ACC112 (cell line): ENCODE data around the gene NLRP1.
A peak's percentile ranks its signal among the peaks of the same experiment; 100 is the strongest.

ENCODE experiments used
- H2AFZ ChIP-seq: fragments of 200-600 bp; sonication (generic); one replicate; pipeline ENCODE4 v1.6.0; 2017; ENCODE audit warnings: antibody characterized with exemption, low read length; ENCODE audit not compliant: unreplicated experiment
- H3K27ac ChIP-seq: fragments of 200-600 bp; sonication (generic); 2 replicates; pipeline ENCODE4 v1.5.1; 2014; ENCODE audit warnings: low read depth, mild to moderate bottlenecking, antibody characterized with exemption, low read length, moderate library complexity
- H3K27me3 ChIP-seq: fragments of 200-600 bp; sonication (generic); 2 replicates; pipeline ENCODE4 v1.6.1; 2014; ENCODE audit warnings: mild to moderate bottlenecking, antibody characterized with exemption, low read length, moderate library complexity, mixed read lengths; ENCODE audit not compliant: insufficient read depth
- H3K36me3 ChIP-seq: fragments of 200-600 bp; sonication (generic); 2 replicates; pipeline ENCODE4 v1.6.1; 2016; ENCODE audit warnings: mild to moderate bottlenecking, antibody characterized with exemption, low read length, moderate library complexity, mixed read lengths; ENCODE audit not compliant: insufficient read depth
- H3K4me1 ChIP-seq: fragments of 200-600 bp; sonication (generic); one replicate; pipeline ENCODE4 v1.6.1; 2016; ENCODE audit warnings: low read length, mixed read lengths; ENCODE audit not compliant: insufficient read depth, unreplicated experiment, control insufficient read depth
- H3K4me3 ChIP-seq: fragments of 200-600 bp; sonication (generic); 2 replicates; pipeline ENCODE4 v1.5.1; 2014; ENCODE audit warnings: mild to moderate bottlenecking, low read depth, low read length
- H3K79me2 ChIP-seq: fragments of 200-600 bp; sonication (generic); one replicate; pipeline ENCODE4 v1.6.0; 2016; ENCODE audit warnings: low read length; ENCODE audit not compliant: control insufficient read depth, unreplicated experiment, insufficient read depth

Gene NLRP1

GRCh38 chr17:5516060-5516792, 68.1 kb downstream of the NLRP1 start:
- H3K27me3 ChIP-seq: no peaks in the 10 kb centered on the region
- no peak overlapping the region for H2AFZ ChIP-seq
- H3K36me3 ChIP-seq: peaks cover 18% of the 10 kb centered on the region
- no peaks in the 10 kb centered on the region for H3K79me2 ChIP-seq
- peak overlapping the region; percentile 22; the same call in 1 of the 2 replicates for H3K4me3 ChIP-seq
- peak overlapping the region; percentile 91 for H3K27ac ChIP-seq
- peaks cover 19% of the 10 kb centered on the region for H3K4me1 ChIP-seq

GRCh38 chr17:5514976-5515375, 69.3 kb downstream of the NLRP1 start:
- Histone ChIP-seq H3K27ac (no peak overlapping the region), H3K27me3 (no peaks in the 10 kb centered on the region), H3K79me2 (no peaks in the 10 kb centered on the region), H3K4me1 (peaks cover 19% of the 10 kb centered on the region), H2AFZ (no peak overlapping the region), H3K36me3 (peaks cover 18% of the 10 kb centered on the region), H3K4me3 (no peak overlapping the region)

- H3K27ac ChIP-seq: no peak overlapping the region
- no peak overlapping the region for H2AFZ ChIP-seq
- H3K79me2 ChIP-seq: no peaks in the 10 kb centered on the region
- no peak overlapping the region for H3K4me3 ChIP-seq
- peaks cover 31% of the 10 kb centered on the region for H3K4me1 ChIP-seq
- no peaks in the 10 kb centered on the region for H3K27me3 ChIP-seq
- peaks cover 18% of the 10 kb centered on the region for H3K36me3 ChIP-seq
Observed at GRCh38 chr17:5513628-5514027, 70.7 kb downstream of the NLRP1 start.

GRCh38 chr17:5511401-5512225, 72.7 kb downstream of the NLRP1 start:
- H2AFZ ChIP-seq: no peak overlapping the region
- no peak overlapping the region for H3K27ac ChIP-seq
- no peak overlapping the region for H3K4me3 ChIP-seq
- peaks cover 20% of the 10 kb centered on the region for H3K36me3 ChIP-seq
- H3K27me3 ChIP-seq: no peaks in the 10 kb centered on the region
- H3K79me2 ChIP-seq: no peaks in the 10 kb centered on the region
- H3K4me1 ChIP-seq: peaks cover 25% of the 10 kb centered on the region

- Histone ChIP-seq H3K4me1 (peaks cover 19% of the 10 kb centered on the region), H3K27me3 (no peaks in the 10 kb centered on the region), H3K4me3 (no peak overlapping the region), H3K79me2 (no peaks in the 10 kb centered on the region), H3K36me3 (peaks cover 20% of the 10 kb centered on the region), H3K27ac (no peak overlapping the region), H2AFZ (no peak overlapping the region)
Observed at GRCh38 chr17:5510771-5511170, 73.5 kb downstream of the NLRP1 start.

- Histone ChIP-seq H2AFZ (no peak overlapping the region), H3K79me2 (no peaks in the 10 kb centered on the region), H3K36me3 (peaks cover 12% of the 10 kb centered on the region), H3K4me1 (peaks cover 13% of the 10 kb centered on the region), H3K4me3 (no peak overlapping the region), H3K27me3 (no peaks in the 10 kb centered on the region), H3K27ac (peak overlapping the region; percentile 74)
Observed at GRCh38 chr17:5509482-5509881, 74.8 kb downstream of the NLRP1 start.

- Histone ChIP-seq H3K27me3 (no peaks in the 10 kb centered on the region), H3K27ac (peak overlapping the region; percentile 74), H2AFZ (no peak overlapping the region)
Observed at GRCh38 chr17:5508810-5509209, 75.5 kb downstream of the NLRP1 start.

GRCh38 chr17:5506307-5506706, 78.0 kb downstream of the NLRP1 start:
- H3K36me3 ChIP-seq: 0 out of 2 replicates have a peak, but pooled peaks cover 2% of the 10 kb centered on the region
- no peak overlapping the region for H3K27ac ChIP-seq
- H3K27me3 ChIP-seq: no peaks in the 10 kb centered on the region
- H3K4me3 ChIP-seq: no peak overlapping the region
- H3K4me1 ChIP-seq: peaks cover 13% of the 10 kb centered on the region
- H3K79me2 ChIP-seq: no peaks in the 10 kb centered on the region
- no peak overlapping the region for H2AFZ ChIP-seq

More at GRCh38 chr17:5508810-5509209, 75.5 kb downstream of the NLRP1 start:
- Histone ChIP-seq H3K36me3 (peaks cover 8% of the 10 kb centered on the region), H3K4me1 (peaks cover 13% of the 10 kb centered on the region), H3K4me3 (no peak overlapping the region), H3K79me2 (no peaks in the 10 kb centered on the region)

- Histone ChIP-seq H3K27ac (no peak overlapping the region), H3K36me3 (no peaks in the 10 kb centered on the region), H3K79me2 (no peaks in the 10 kb centered on the region), H2AFZ (no peak overlapping the region), H3K4me3 (no peak overlapping the region), H3K27me3 (no peaks in the 10 kb centered on the region), H3K4me1 (no peaks in the 10 kb centered on the region)
Observed at GRCh38 chr17:5502552-5502951, 81.8 kb downstream of the NLRP1 start.

GRCh38 chr17:5501685-5502084, 82.6 kb downstream of the NLRP1 start:
- Histone ChIP-seq H3K4me1 (no peaks in the 10 kb centered on the region), H3K79me2 (no peaks in the 10 kb centered on the region), H3K4me3 (no peak overlapping the region), H3K27me3 (no peaks in the 10 kb centered on the region), H3K27ac (no peak overlapping the region), H2AFZ (no peak overlapping the region), H3K36me3 (no peaks in the 10 kb centered on the region)
